Endothelial cell of umbilical vein (primary cell): ENCODE data around the gene RIPOR3. TPM values are rescaled to one million over a fixed set of nuclear protein-coding genes. Genes with fewer than 3 reads are reported as not detected.

Experiments
- BruUV-seq: library from RNA; stranded (reverse); fragments of 400-500 nt; replicated peaks from 2 replicates; lab custom pipeline; 2021; lab: Mats Ljungman, UMichigan
- CTCF ChIA-PET: fragments of 300-600, 350-600 bp; sonication (Branson Sonifier 250); formaldehyde crosslinking; loops from one replicate; lab custom pipeline; 2021; ENCODE audit warnings: antibody characterized with exemption, inconsistent platforms; lab: Charles Lee
- POLR2A ChIA-PET: fragments of 300-600, 350-600 bp; sonication (Branson Sonifier 250); formaldehyde crosslinking; loops from one replicate; lab custom pipeline; 2021; ENCODE audit warnings: antibody characterized with exemption, inconsistent platforms; lab: Charles Lee
- DNase-seq: peaks from one replicate; pipeline ENCODE4 v3.0.0-alpha.2; 2011; ENCODE audit warnings: low read depth, low spot score
- FAIRE-seq: peaks from 2 replicates; lab custom pipeline; 2011; peaks lifted over from hg19 to GRCh38; lab: Jason Lieb, UNC
- H2AFZ ChIP-seq: 2 replicates; pipeline ENCODE4 v1.6.0; 2012; ENCODE audit warnings: low read depth, low read length, control low read depth, inconsistent platforms
- H3K27ac ChIP-seq: 2 replicates; pipeline ENCODE4 v1.5.1; 2011; ENCODE audit warnings: low read depth, mild to moderate bottlenecking, control low read depth, low read length, moderate library complexity; ENCODE audit not compliant: insufficient read depth
- H3K27me3 ChIP-seq, 2 experiments: 2 replicates each; pipeline versions ENCODE4 v1.6.0 to v1.6.1; 2011; ENCODE audit warnings: low read length in 2 of 2, mixed read lengths in 1 of 2; ENCODE audit not compliant: control insufficient read depth in 2 of 2, insufficient read depth in 2 of 2
- H3K36me3 ChIP-seq, 2 experiments: 2 replicates in 1 of 2; 3 replicates in 1 of 2; pipeline ENCODE4 v1.5.1; 2011; ENCODE audit warnings: low read length in 2 of 2, mild to moderate bottlenecking in 1 of 2, moderate library complexity in 1 of 2; ENCODE audit not compliant: control insufficient read depth in 2 of 2, insufficient read depth in 2 of 2; ENCODE audit errors: extremely low read depth in 1 of 2
- H3K4me1 ChIP-seq: 3 replicates; pipeline ENCODE4 v1.5.1; 2011; ENCODE audit warnings: mild to moderate bottlenecking, low read length; ENCODE audit not compliant: control insufficient read depth, insufficient read depth; ENCODE audit errors: extremely low read depth
- H3K4me2 ChIP-seq: 2 replicates; pipeline ENCODE4 v1.6.1; 2011; ENCODE audit warnings: low read length, control low read depth, mixed read lengths; ENCODE audit not compliant: insufficient read depth
- H3K4me3 ChIP-seq, 3 experiments: fragments of 200-600 bp in 1 of 3; sonication (generic), shearing (Covaris generic) in 1 of 3; replicated peaks in 1 of 3; 2 replicates each; pipeline ENCODE4 v1.5.1; 2011 to 2016; ENCODE audit warnings: control low read depth in 3 of 3, low read length in 3 of 3, mild to moderate bottlenecking in 2 of 3, inconsistent platforms in 1 of 3, low read depth in 1 of 3, moderate library complexity in 1 of 3; ENCODE audit not compliant: insufficient read depth in 1 of 3
- H3K79me2 ChIP-seq: 2 replicates; pipeline ENCODE4 v1.6.0; 2012; ENCODE audit warnings: low read length, inconsistent platforms; ENCODE audit not compliant: control insufficient read depth, insufficient read depth
- H3K9ac ChIP-seq: replicated peaks from 2 replicates; pipeline ENCODE3; 2011; ENCODE audit warnings: low read length, control low read depth; ENCODE audit not compliant: insufficient read depth; ENCODE audit errors: extremely low read depth
- H3K9me1 ChIP-seq: replicated peaks from 3 replicates; pipeline ENCODE4 v1.6.0; 2011; ENCODE audit warnings: mild to moderate bottlenecking, low read length; ENCODE audit not compliant: control insufficient read depth, insufficient read depth; ENCODE audit errors: extremely low read depth
- H3K9me3 ChIP-seq: replicated peaks from 2 replicates; pipeline ENCODE4 v1.5.1; 2012; ENCODE audit warnings: low read length, inconsistent platforms; ENCODE audit not compliant: control insufficient read depth, insufficient read depth
- H4K20me1 ChIP-seq: replicated peaks from 2 replicates; pipeline ENCODE3; 2011; ENCODE audit warnings: mild to moderate bottlenecking, low read length; ENCODE audit not compliant: control insufficient read depth, insufficient read depth; ENCODE audit errors: extremely low read depth
- CTCF ChIP-seq, 2 donors: IDR thresholded peaks; 1 replicate in 1 of 2; 2 replicates in 1 of 2; pipeline ENCODE4 v1.5.1; 2011; ENCODE audit warnings: low read length in 2 of 2, mild to moderate bottlenecking in 2 of 2, moderate library complexity in 2 of 2, control low read depth in 1 of 2, inconsistent platforms in 1 of 2, low read depth in 1 of 2; ENCODE audit not compliant: insufficient read depth in 1 of 2; ENCODE audit errors: extremely low read depth in 1 of 2
- EZH2 ChIP-seq: IDR thresholded peaks from 2 replicates; pipeline ENCODE4 v1.6.1; 2012; ENCODE audit warnings: borderline replicate concordance, low read depth, mild to moderate bottlenecking, moderate library complexity, low read length, inconsistent platforms; ENCODE audit not compliant: severe bottlenecking
- FOS ChIP-seq: IDR thresholded peaks from 2 replicates; pipeline ENCODE4 v1.6.1; 2011; ENCODE audit warnings: mild to moderate bottlenecking, low read length, moderate library complexity, borderline replicate concordance; ENCODE audit not compliant: insufficient read depth
- GATA2 ChIP-seq: IDR thresholded peaks from 2 replicates; pipeline ENCODE4 v1.7.0; 2011; ENCODE audit warnings: low read depth, mild to moderate bottlenecking, moderate library complexity, mixed read lengths, low read length; ENCODE audit not compliant: insufficient read length, insufficient read depth
- JUN ChIP-seq: IDR thresholded peaks from 2 replicates; pipeline ENCODE4 v1.6.1; 2011; ENCODE audit warnings: borderline replicate concordance, low read depth; ENCODE audit not compliant: insufficient read length, insufficient read depth
- MAX ChIP-seq: IDR thresholded peaks from 2 replicates; pipeline ENCODE4 v1.6.1; 2011; ENCODE audit not compliant: insufficient read depth, insufficient read length
- MYC ChIP-seq: IDR thresholded peaks from one replicate; pipeline ENCODE4 v1.6.1; 2011; ENCODE audit warnings: mild to moderate bottlenecking, low read depth, low read length
- POLR2A ChIP-seq: IDR thresholded peaks from 2 replicates; pipeline ENCODE4 v1.6.1; 2012; ENCODE audit warnings: low read depth, mild to moderate bottlenecking, control low read depth, low read length
- POLR2AphosphoS5 ChIP-seq: IDR thresholded peaks from 2 replicates; pipeline ENCODE4 v1.6.1; 2012; ENCODE audit warnings: low read depth, mild to moderate bottlenecking, control low read depth, low read length, moderate library complexity; ENCODE audit not compliant: insufficient read depth
- dilution Hi-C: fragments of 300-500 bp; cut with MboI; formaldehyde crosslinking; loops from one replicate; pipeline ENCODE4 v1.15.0; 2019; ENCODE audit warnings: low sequenced_read_pairs; ENCODE audit not compliant: extremely low pct_ligation_motif_present
- intact Hi-C: fragments of 100-400 bp; cut with micrococcal nuclease; formaldehyde crosslinking; loops from one replicate; pipeline ENCODE4 v1.10.0; 2022
- polyA plus RNA-seq, 4 experiments: library from polyadenylated mRNA; depleted of rRNA in 3 of 4; stranded (reverse) in 3 of 4; unstranded in 1 of 4; fragments of >200 nt; gene quantifications; 2 replicates each; pipeline versions ENCODE4 v1.2.1 to v1.2.3, GENCODE V29; 2011 to 2012; ENCODE audit warnings: missing spikeins in 1 of 4
- total RNA-seq: library from RNA; stranded (reverse); gene quantifications from 2 replicates; pipeline ENCODE4 v1.2.3, GENCODE V29; 2021

RIPOR3 gene
- total and polyA plus RNA-seq, 2 donors (not counting 3 experiments of a cell fraction or from before 2014, with no cell fraction given), result not detected

GRCh38 chr20:50629670-50630045, 61.7 kb downstream of the RIPOR3 start:
- no TSS peak for BruUV-seq
- ChIA-PET POLR2A (no interaction called here), CTCF (interaction anchor here (1.2 to 10.2 kb wide), 2 partner anchors 17 to 118 kb away, joined by 3 to 181 read pairs; no protein-coding TSS in a partner anchor)
- H3K4me3 ChIP-seq, result no peak overlapping the region
- H3K4me2 ChIP-seq, result no peak overlapping the region
- no peaks in the 10 kb centered on the region for H3K27me3 ChIP-seq
- no peak overlapping the region for H3K27ac ChIP-seq
- H3K9me1 ChIP-seq, result no peaks in the 10 kb centered on the region
- H4K20me1 ChIP-seq, result no peaks in the 10 kb centered on the region
- no peak overlapping the region for H3K9ac ChIP-seq
- intact Hi-C loops, result no loop called here
- DNase-seq (no peak), FAIRE-seq (no peak)
- no peaks in the 10 kb centered on the region for H3K36me3 ChIP-seq
- H3K4me1 ChIP-seq, result no peaks in the 10 kb centered on the region
- TF ChIP-seq POLR2A (no peak), MYC (no peak), MAX (no peak), JUN (no peak), CTCF (IDR thresholded peaks at IDR 0.05; ENCODE audit: extremely low read depth in 1 of 2, insufficient read depth in 1 of 2, low read depth in 1 of 2, low read length in 2 of 2) (no peak), FOS (no peak), GATA2 (no peak), POLR2AphosphoS5 (no peak), EZH2 (no peak)
- dilution Hi-C loops, result no loop called here
- no peak overlapping the region for H2AFZ ChIP-seq
- no peaks in the 10 kb centered on the region for H3K79me2 ChIP-seq
- H3K9me3 ChIP-seq, result no peaks in the 10 kb centered on the region
